ENCODE data around the gene HOXB9. TPM values are rescaled to one million over a fixed set of nuclear protein-coding genes. Genes with fewer than 3 reads are reported as not detected.

The HOXB9 gene
- total and polyA plus RNA-seq, 2 experiments from 2014 or later = not detected

DNA sequence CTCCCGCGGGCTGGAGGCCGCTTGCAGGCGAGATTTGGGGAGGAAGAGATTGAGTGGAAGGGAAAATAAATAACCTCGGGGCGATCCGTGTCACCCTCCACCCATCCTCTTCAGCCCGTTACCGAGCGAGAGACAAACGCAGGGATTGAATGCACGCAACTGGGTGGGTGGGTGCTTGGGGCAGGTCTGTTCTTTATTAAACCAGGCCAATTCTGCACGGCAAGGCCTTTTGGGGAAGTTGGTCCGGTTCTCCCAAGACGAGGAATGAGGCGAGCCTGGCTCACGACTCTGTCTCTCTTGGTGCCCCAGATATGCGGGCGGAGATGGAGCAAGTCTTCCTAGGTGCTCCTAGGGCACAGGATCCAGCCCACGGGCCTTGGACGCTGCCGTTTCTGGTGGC lies 14.9 kb downstream of the HOXB9 start (continued):
- TF ChIP-seq, protein P1, sequence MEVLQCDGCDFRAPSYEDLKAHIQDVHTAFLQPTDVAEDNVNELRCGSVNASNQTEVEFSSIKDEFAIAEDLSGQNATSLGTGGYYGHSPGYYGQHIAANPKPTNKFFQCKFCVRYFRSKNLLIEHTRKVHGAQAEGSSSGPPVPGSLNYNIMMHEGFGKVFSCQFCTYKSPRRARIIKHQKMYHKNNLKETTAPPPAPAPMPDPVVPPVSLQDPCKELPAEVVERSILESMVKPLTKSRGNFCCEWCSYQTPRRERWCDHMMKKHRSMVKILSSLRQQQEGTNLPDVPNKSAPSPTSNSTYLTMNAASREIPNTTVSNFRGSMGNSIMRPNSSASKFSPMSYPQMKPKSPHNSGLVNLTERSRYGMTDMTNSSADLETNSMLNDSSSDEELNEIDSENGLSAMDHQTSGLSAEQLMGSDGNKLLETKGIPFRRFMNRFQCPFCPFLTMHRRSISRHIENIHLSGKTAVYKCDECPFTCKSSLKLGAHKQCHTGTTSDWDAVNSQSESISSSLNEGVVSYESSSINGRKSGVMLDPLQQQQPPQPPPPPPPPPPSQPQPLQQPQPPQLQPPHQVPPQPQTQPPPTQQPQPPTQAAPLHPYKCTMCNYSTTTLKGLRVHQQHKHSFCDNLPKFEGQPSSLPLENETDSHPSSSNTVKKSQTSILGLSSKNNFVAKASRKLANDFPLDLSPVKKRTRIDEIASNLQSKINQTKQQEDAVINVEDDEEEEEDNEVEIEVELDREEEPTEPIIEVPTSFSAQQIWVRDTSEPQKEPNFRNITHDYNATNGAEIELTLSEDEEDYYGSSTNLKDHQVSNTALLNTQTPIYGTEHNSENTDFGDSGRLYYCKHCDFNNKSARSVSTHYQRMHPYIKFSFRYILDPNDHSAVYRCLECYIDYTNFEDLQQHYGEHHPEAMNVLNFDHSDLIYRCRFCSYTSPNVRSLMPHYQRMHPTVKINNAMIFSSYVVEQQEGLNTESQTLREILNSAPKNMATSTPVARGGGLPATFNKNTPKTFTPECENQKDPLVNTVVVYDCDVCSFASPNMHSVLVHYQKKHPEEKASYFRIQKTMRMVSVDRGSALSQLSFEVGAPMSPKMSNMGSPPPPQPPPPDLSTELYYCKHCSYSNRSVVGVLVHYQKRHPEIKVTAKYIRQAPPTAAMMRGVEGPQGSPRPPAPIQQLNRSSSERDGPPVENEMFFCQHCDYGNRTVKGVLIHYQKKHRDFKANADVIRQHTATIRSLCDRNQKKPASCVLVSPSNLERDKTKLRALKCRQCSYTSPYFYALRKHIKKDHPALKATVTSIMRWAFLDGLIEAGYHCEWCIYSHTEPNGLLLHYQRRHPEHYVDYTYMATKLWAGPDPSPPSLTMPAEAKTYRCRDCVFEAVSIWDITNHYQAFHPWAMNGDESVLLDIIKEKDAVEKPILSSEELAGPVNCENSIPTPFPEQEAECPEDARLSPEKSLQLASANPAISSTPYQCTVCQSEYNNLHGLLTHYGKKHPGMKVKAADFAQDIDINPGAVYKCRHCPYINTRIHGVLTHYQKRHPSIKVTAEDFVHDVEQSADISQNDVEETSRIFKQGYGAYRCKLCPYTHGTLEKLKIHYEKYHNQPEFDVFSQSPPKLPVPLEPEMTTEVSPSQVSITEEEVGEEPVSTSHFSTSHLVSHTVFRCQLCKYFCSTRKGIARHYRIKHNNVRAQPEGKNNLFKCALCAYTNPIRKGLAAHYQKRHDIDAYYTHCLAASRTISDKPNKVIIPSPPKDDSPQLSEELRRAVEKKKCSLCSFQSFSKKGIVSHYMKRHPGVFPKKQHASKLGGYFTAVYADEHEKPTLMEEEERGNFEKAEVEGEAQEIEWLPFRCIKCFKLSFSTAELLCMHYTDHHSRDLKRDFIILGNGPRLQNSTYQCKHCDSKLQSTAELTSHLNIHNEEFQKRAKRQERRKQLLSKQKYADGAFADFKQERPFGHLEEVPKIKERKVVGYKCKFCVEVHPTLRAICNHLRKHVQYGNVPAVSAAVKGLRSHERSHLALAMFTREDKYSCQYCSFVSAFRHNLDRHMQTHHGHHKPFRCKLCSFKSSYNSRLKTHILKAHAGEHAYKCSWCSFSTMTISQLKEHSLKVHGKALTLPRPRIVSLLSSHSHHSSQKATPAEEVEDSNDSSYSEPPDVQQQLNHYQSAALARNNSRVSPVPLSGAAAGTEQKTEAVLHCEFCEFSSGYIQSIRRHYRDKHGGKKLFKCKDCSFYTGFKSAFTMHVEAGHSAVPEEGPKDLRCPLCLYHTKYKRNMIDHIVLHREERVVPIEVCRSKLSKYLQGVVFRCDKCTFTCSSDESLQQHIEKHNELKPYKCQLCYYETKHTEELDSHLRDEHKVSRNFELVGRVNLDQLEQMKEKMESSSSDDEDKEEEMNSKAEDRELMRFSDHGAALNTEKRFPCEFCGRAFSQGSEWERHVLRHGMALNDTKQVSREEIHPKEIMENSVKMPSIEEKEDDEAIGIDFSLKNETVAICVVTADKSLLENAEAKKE (CRISPR knock-in tag; IDR thresholded peaks at IDR 0.05) = no peak
- TF ChIP-seq EZH2phosphoT487 (IDR thresholded peaks at IDR 0.05; ENCODE audit: unreplicated experiment) = no peak
- no peak for TF ChIP-seq ZNF114 (CRISPR knock-in tag; IDR thresholded peaks at IDR 0.05)
- no peak for TF ChIP-seq CREB1 (CRISPR knock-in tag; IDR thresholded peaks at IDR 0.05; ENCODE audit: low read depth)
- TF ChIP-seq STAT1 (IDR thresholded peaks at IDR 0.05; ENCODE audit: unreplicated experiment) = no peak
- no peak for TF ChIP-seq POLR2AphosphoS5 (IDR thresholded peaks at IDR 0.05; ENCODE audit: low read depth)
- no peak for TF ChIP-seq JUNB (IDR thresholded peaks at IDR 0.05; ENCODE audit: unreplicated experiment)

DNA sequence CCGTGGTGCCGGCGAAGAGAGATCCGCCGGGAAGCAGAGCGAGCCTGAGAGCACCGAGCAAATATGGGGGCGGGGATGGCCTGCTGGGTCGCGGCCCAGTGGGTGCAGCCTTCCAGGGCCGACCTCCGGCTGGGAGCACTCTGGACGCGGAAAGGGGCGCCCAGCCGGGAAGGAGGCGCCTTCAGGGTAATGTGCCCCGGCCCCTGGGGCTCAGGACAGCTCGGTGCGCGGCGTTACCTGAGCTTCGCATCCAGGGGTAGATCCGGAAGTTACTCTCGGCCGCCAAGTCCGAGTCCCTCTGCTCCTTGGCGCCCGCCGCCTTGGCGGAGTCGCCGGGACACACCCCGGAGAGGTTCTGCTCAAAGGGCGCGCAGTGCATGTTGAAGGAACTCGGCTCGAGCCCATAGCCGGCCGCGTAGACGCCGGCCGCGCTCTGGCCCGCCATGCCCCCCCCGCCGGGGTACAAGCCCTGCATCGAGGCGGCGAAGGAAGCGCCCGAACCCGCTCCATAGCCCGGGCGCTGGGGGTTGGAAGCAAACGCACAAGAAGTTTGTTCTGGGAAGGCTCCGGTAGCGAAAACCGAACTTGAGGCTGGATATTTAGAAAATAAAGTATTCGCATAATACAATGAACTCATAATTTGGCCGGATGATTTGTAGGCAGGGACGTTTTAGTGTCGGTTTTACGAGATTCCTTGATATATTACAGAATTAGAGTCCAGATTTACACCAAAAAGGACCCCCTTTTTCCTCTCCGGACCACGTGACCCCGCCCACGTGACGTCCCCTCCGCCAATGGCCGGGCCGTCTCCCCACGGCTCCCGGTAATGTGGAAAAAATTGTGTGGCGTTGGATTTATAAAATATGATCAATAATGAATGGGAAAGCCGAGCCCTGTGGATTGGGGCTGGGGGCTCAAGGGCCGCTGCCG lies 15.6 kb downstream of the HOXB9 start, which contains the start of gene HOXB7:
Gene HOXB7, minus strand, starts transcription at position 736 of the 930 bp plus-strand sequence. Its CDS starts 99 bp downstream, at position 637.
- no peak within 1 kb of the TSS for H3K27ac ChIP-seq (ENCODE audit: low read depth)
- H3K27me3 Mint-ChIP-seq (ENCODE audit: insufficient read depth, low read depth, poor library complexity) = peaks cover 99% of the 10 kb centered on the region

More for the DNA sequence above, 15.6 kb downstream of the HOXB9 start, which contains the start of gene HOXB7:
- ATAC-seq = peak; percentile 24
- Histone ChIP-seq H3K4me3 (peak within 1 kb of the TSS; percentile 51), H3K36me3 (ENCODE audit: insufficient read depth) (no peaks in the 10 kb centered on the region; the same call in 1 of the 2 replicates), H3K4me2 (peak within 1 kb of the TSS; percentile 84), H2AFZ (peak within 1 kb of the TSS; percentile 63; the same call in 1 of the 2 replicates), H4K20me1 (replicated peaks; ENCODE audit: insufficient read depth) (peaks cover 54% of the 10 kb centered on the region), H3K27me3 (ENCODE audit: insufficient read depth) (peaks cover 100% of the 10 kb centered on the region), H3K79me2 (replicated peaks; ENCODE audit: insufficient read depth) (no peaks in the 10 kb centered on the region), H3K9me2 (ENCODE audit: insufficient read depth) (no peaks in the 10 kb centered on the region), H3K4me1 (ENCODE audit: insufficient read depth) (peaks cover 41% of the 10 kb centered on the region; the same call in 1 of the 2 replicates), H3F3A (replicated peaks; ENCODE audit: low read depth) (peaks cover 46% of the 10 kb centered on the region)
- Mint-ChIP-seq H3K4me3 (peak within 1 kb of the TSS; percentile 66), H3K27ac (no peak within 1 kb of the TSS), H3K36me3 (ENCODE audit: low read depth) (no peaks in the 10 kb centered on the region; the same call in 2 of the 3 replicates), H3K4me1 (peaks cover 26% of the 10 kb centered on the region), H3K9me3 (peaks cover 3% of the 10 kb centered on the region; the same call in 2 of the 3 replicates)
- DNase-seq (ENCODE audit: low spot score) = peak; percentile 60
- TF ChIP-seq EZH2 (IDR thresholded peaks at IDR 0.05; ENCODE audit: low read depth, unreplicated experiment) = peak; percentile 95
- TF ChIP-seq NANOG (IDR thresholded peaks at IDR 0.05; ENCODE audit: borderline replicate concordance) = no peak
- TF ChIP-seq JUNB (IDR thresholded peaks at IDR 0.05; ENCODE audit: unreplicated experiment) = no peak
- TF ChIP-seq EZH2phosphoT487 (IDR thresholded peaks at IDR 0.05; ENCODE audit: unreplicated experiment) = peak; percentile 64
